ENCODE measurements around the gene MYBPHL. TPM values are rescaled to one million over a fixed set of nuclear protein-coding genes. Genes with fewer than 3 reads are reported as not detected.

MYBPHL gene
- total RNA-seq, 2 donors from 2014 or later = not detected

GRCh38 chr1:109277434-109278204 is 29.2 kb downstream of the MYBPHL start:
- no peak overlapping the region for H3K4me3 ChIP-seq (ENCODE audit: low read length)
- H3K27ac ChIP-seq (ENCODE audit: low read depth, low read length) = no peak overlapping the region
- 68 to 71% methylated on average over 4 to 7 of the region's 7 CpGs for WGBS, 2 experiments (ENCODE audit: insufficient coverage in 1 of 2, insufficient read length in 1 of 2)
- peaks cover 25% of the 10 kb centered on the region for H3K36me3 Mint-ChIP-seq (ENCODE audit: low read depth)
- no peaks in the 10 kb centered on the region for H3K9me3 ChIP-seq (ENCODE audit: control insufficient read depth, low read length)
- H3K4me1 Mint-ChIP-seq = peaks cover 45% of the 10 kb centered on the region
- H3K27ac Mint-ChIP-seq = peak overlapping the region; percentile 66
- H3K9ac ChIP-seq (ENCODE audit: extremely low read depth, low read length, poor library complexity, severe bottlenecking) = no peak overlapping the region
- peaks cover 2% of the 10 kb centered on the region for H3K27me3 Mint-ChIP-seq (ENCODE audit: insufficient read depth)
- peak; percentile 96 for TF ChIP-seq CTCF (conservative IDR thresholded peaks at IDR 0.05)
- no peaks in the 10 kb centered on the region for H3K27me3 ChIP-seq (ENCODE audit: control insufficient read depth, insufficient read depth, low read length, poor library complexity, severe bottlenecking)
- H3K9me3 Mint-ChIP-seq = no peaks in the 10 kb centered on the region
- DNase-seq = peak; percentile 96
- H3K4me3 Mint-ChIP-seq = no peak overlapping the region
- peaks cover 8% of the 10 kb centered on the region for H3K4me1 ChIP-seq (ENCODE audit: control insufficient read depth, insufficient read depth, low read length)
- H3K36me3 ChIP-seq (ENCODE audit: control insufficient read depth, insufficient read depth, low read length) = peaks cover 21% of the 10 kb centered on the region

GRCh38 chr1:109275706-109276345 is 31.0 kb downstream of the MYBPHL start:
- Mint-ChIP-seq H3K27ac (peak overlapping the region; percentile 17), H3K9me3 (no peaks in the 10 kb centered on the region), H3K4me3 (no peak overlapping the region), H3K27me3 (ENCODE audit: insufficient read depth) (peaks cover 2% of the 10 kb centered on the region), H3K4me1 (peaks cover 29% of the 10 kb centered on the region), H3K36me3 (ENCODE audit: low read depth) (peaks cover 20% of the 10 kb centered on the region)
- peak overlapping the region; percentile 73 for H3K27ac ChIP-seq (ENCODE audit: low read depth, low read length)
- no peak for DNase-seq
- no peaks in the 10 kb centered on the region for H3K9me3 ChIP-seq (ENCODE audit: control insufficient read depth, low read length)
- 80 to 81% methylated on average over 5 to 9 of the region's 9 CpGs for WGBS, 2 experiments (ENCODE audit: insufficient coverage in 1 of 2, insufficient read length in 1 of 2)
- H3K9ac ChIP-seq (ENCODE audit: extremely low read depth, low read length, poor library complexity, severe bottlenecking) = no peak overlapping the region
- TF ChIP-seq CTCF (conservative IDR thresholded peaks at IDR 0.05) = no peak
- no peak overlapping the region for H3K4me3 ChIP-seq (ENCODE audit: low read length)
- no peaks in the 10 kb centered on the region for H3K27me3 ChIP-seq (ENCODE audit: control insufficient read depth, insufficient read depth, low read length, poor library complexity, severe bottlenecking)
- peaks cover 21% of the 10 kb centered on the region for H3K36me3 ChIP-seq (ENCODE audit: control insufficient read depth, insufficient read depth, low read length)
- peaks cover 8% of the 10 kb centered on the region for H3K4me1 ChIP-seq (ENCODE audit: control insufficient read depth, insufficient read depth, low read length)

GRCh38 chr1:109274533-109275476 is 32.0 kb downstream of the MYBPHL start:
- H3K27ac ChIP-seq (ENCODE audit: low read depth, low read length) = peak overlapping the region; percentile 73
- H3K4me1 ChIP-seq (ENCODE audit: control insufficient read depth, insufficient read depth, low read length) = peaks cover 8% of the 10 kb centered on the region
- no peaks in the 10 kb centered on the region for H3K27me3 ChIP-seq (ENCODE audit: control insufficient read depth, insufficient read depth, low read length, poor library complexity, severe bottlenecking)
- no peak for TF ChIP-seq CTCF (conservative IDR thresholded peaks at IDR 0.05)
- Mint-ChIP-seq H3K27me3 (ENCODE audit: insufficient read depth) (peaks cover 2% of the 10 kb centered on the region), H3K36me3 (ENCODE audit: low read depth) (peaks cover 16% of the 10 kb centered on the region), H3K4me1 (peaks cover 29% of the 10 kb centered on the region), H3K9me3 (no peaks in the 10 kb centered on the region), H3K27ac (peak overlapping the region; percentile 52), H3K4me3 (peak overlapping the region; percentile 29)
- 65 to 91% methylated on average over 10 to 24 of the region's 24 CpGs for WGBS, 2 experiments (ENCODE audit: insufficient coverage in 1 of 2, insufficient read length in 1 of 2)
- H3K9me3 ChIP-seq (ENCODE audit: control insufficient read depth, low read length) = no peaks in the 10 kb centered on the region
- H3K9ac ChIP-seq (ENCODE audit: extremely low read depth, low read length, poor library complexity, severe bottlenecking) = no peak overlapping the region
- DNase-seq = peak; percentile 64
- H3K36me3 ChIP-seq (ENCODE audit: control insufficient read depth, insufficient read depth, low read length) = peaks cover 12% of the 10 kb centered on the region
- H3K4me3 ChIP-seq (ENCODE audit: low read length) = no peak overlapping the region

All from endodermal cell (in vitro differentiated cells).